ENCODE measurements around the gene AP1S3.
"Not testable (repeated sequence)": the region's sequence is repeated elsewhere in the genome, so short reads cannot be mapped to it uniquely, and the experiment has no call there.

AP1S3 gene

GRCh38 chr2:223801736-223802135 lies 35.6 kb downstream of the AP1S3 start:
- no peak for DNase-seq (ENCODE audit: low spot score)

- DNase-seq (ENCODE audit: low spot score) = no peak
Observed at GRCh38 chr2:223800908-223801307, 36.5 kb downstream of the AP1S3 start.

GRCh38 chr2:223797811-223798721 lies 39.3 kb downstream of the AP1S3 start:
- peak; percentile 11 for DNase-seq (ENCODE audit: low spot score)

- DNase-seq (ENCODE audit: low spot score) = no peak
Observed at GRCh38 chr2:223797037-223797436, 40.3 kb downstream of the AP1S3 start.

GRCh38 chr2:223789423-223789822 lies 48.0 kb downstream of the AP1S3 start:
- DNase-seq (ENCODE audit: low spot score) = no peak

GRCh38 chr2:223788826-223789225 lies 48.6 kb downstream of the AP1S3 start:
- no peak for DNase-seq (ENCODE audit: low spot score)

GRCh38 chr2:223788106-223788505 lies 49.3 kb downstream of the AP1S3 start:
- not testable (repeated sequence) for DNase-seq (ENCODE audit: low spot score)

GRCh38 chr2:223787358-223787757 lies 50.0 kb downstream of the AP1S3 start:
- no peak for DNase-seq (ENCODE audit: low spot score)

- DNase-seq (ENCODE audit: low spot score) = no peak
Observed at GRCh38 chr2:223786943-223787342, 50.4 kb downstream of the AP1S3 start.

- DNase-seq (ENCODE audit: low spot score) = no peak
Observed at GRCh38 chr2:223786236-223786635, 51.1 kb downstream of the AP1S3 start.

- DNase-seq (ENCODE audit: low spot score) = no peak
Observed at GRCh38 chr2:223784221-223784772, 53.1 kb downstream of the AP1S3 start.

- no peak for DNase-seq (ENCODE audit: low spot score)
Observed at GRCh38 chr2:223782629-223783028, 54.8 kb downstream of the AP1S3 start.

- DNase-seq (ENCODE audit: low spot score) = no peak
Observed at GRCh38 chr2:223781560-223781959, 55.8 kb downstream of the AP1S3 start.

- DNase-seq (ENCODE audit: low spot score) = peak; percentile 30
Observed at GRCh38 chr2:223779877-223780276, 57.5 kb downstream of the AP1S3 start.

GRCh38 chr2:223774193-223774592 lies 63.2 kb downstream of the AP1S3 start:
- no peak for DNase-seq (ENCODE audit: low spot score)

GRCh38 chr2:223772363-223772762 lies 65.0 kb downstream of the AP1S3 start:
- no peak for DNase-seq (ENCODE audit: low spot score)

GRCh38 chr2:223771475-223771874 lies 65.9 kb downstream of the AP1S3 start:
- no peak for DNase-seq (ENCODE audit: low spot score)

- no peak for DNase-seq (ENCODE audit: low spot score)
Observed at GRCh38 chr2:223768179-223768578, 69.2 kb downstream of the AP1S3 start.

GRCh38 chr2:223767341-223767740 lies 70.0 kb downstream of the AP1S3 start:
- DNase-seq (ENCODE audit: low spot score) = no peak

GRCh38 chr2:223765221-223765785 lies 72.1 kb downstream of the AP1S3 start:
- no peak for DNase-seq (ENCODE audit: low spot score)

GRCh38 chr2:223764796-223765195 lies 72.6 kb downstream of the AP1S3 start:
- DNase-seq (ENCODE audit: low spot score) = no peak

GRCh38 chr2:223762853-223763252 lies 74.5 kb downstream of the AP1S3 start:
- no peak for DNase-seq (ENCODE audit: low spot score)

- DNase-seq (ENCODE audit: low spot score) = not testable (repeated sequence)
Observed at GRCh38 chr2:223761746-223762145, 75.6 kb downstream of the AP1S3 start.

Measured in CD4-positive, alpha-beta T cell treated with Interleukin-15 for 4 hours (primary cell).